ENCODE measurements around the gene OR6B1.

OR6B1 gene

GRCh38 chr7:144018065-144018464 is 17.9 kb downstream of the OR6B1 start:
- Histone ChIP-seq H4K20me1 (ENCODE audit: insufficient read depth, low read length, poor library complexity, severe bottlenecking) (no peaks in the 10 kb centered on the region), H3K4me2 (ENCODE audit: low read depth, low read length, poor library complexity, severe bottlenecking) (no peak overlapping the region), H3K4me1 (ENCODE audit: insufficient read depth, low read length, poor library complexity, severe bottlenecking) (no peaks in the 10 kb centered on the region), H3K27me3 (ENCODE audit: insufficient read depth, low read length, poor library complexity, severe bottlenecking) (no peaks in the 10 kb centered on the region), H3K4me3 (ENCODE audit: low read length, poor library complexity, severe bottlenecking) (no peak overlapping the region), H2AFZ (ENCODE audit: low read length) (no peak overlapping the region), H3K9ac (ENCODE audit: low read depth, low read length, poor library complexity, severe bottlenecking) (no peak overlapping the region), H3K36me3 (ENCODE audit: insufficient read depth, low read length) (no peaks in the 10 kb centered on the region), H3F3A (ENCODE audit: low read depth) (no peaks in the 10 kb centered on the region), H3K79me2 (ENCODE audit: insufficient read depth, low read length) (no peaks in the 10 kb centered on the region), H3K9me3 (ENCODE audit: insufficient read depth, low read depth, low read length) (no peaks in the 10 kb centered on the region), H3K9me2 (replicated peaks; ENCODE audit: low read depth, low read length) (no peaks in the 10 kb centered on the region)
- no peak for TF ChIP-seq CTCF (conservative IDR thresholded peaks at IDR 0.05; ENCODE audit: low read length)
- TF ChIP-seq EZH2phosphoT487 (IDR thresholded peaks at IDR 0.05; ENCODE audit: borderline replicate concordance): no peak

DNA sequence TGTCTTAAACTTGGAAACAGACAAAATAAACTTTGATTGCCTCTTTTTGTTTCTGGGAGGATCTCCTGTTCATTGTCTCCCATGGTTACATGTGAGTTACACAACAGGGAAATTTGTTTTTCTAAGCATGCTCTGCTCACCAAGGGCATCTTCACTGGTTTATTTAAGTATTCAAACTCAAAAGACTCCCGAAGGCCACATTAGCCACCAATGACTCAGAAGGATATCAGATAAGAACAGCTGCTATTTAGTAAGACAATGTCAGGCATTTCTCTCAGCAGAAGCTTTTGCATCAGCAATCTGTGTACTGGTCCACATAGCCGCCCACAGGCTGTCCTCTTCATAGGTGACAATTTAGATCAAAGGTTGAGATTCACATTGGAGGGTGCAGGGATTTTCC is 19.3 kb downstream of the OR6B1 start:
- Histone ChIP-seq H2AFZ (ENCODE audit: low read length) (no peak overlapping the region), H3F3A (ENCODE audit: low read depth) (no peaks in the 10 kb centered on the region), H3K79me2 (ENCODE audit: insufficient read depth, low read length) (no peaks in the 10 kb centered on the region), H3K9me2 (replicated peaks; ENCODE audit: low read depth, low read length) (no peaks in the 10 kb centered on the region), H3K4me1 (ENCODE audit: insufficient read depth, low read length, poor library complexity, severe bottlenecking) (no peaks in the 10 kb centered on the region), H3K9me3 (ENCODE audit: insufficient read depth, low read depth, low read length) (no peaks in the 10 kb centered on the region), H3K4me2 (ENCODE audit: low read depth, low read length, poor library complexity, severe bottlenecking) (no peak overlapping the region), H3K4me3 (ENCODE audit: low read length, poor library complexity, severe bottlenecking) (no peak overlapping the region), H3K27me3 (ENCODE audit: insufficient read depth, low read length, poor library complexity, severe bottlenecking) (no peaks in the 10 kb centered on the region), H4K20me1 (ENCODE audit: insufficient read depth, low read length, poor library complexity, severe bottlenecking) (no peaks in the 10 kb centered on the region), H3K9ac (ENCODE audit: low read depth, low read length, poor library complexity, severe bottlenecking) (no peak overlapping the region), H3K36me3 (ENCODE audit: insufficient read depth, low read length) (no peaks in the 10 kb centered on the region)
- TF ChIP-seq CTCF (conservative IDR thresholded peaks at IDR 0.05; ENCODE audit: low read length) (no peak), EZH2phosphoT487 (IDR thresholded peaks at IDR 0.05; ENCODE audit: borderline replicate concordance) (no peak)

DNA sequence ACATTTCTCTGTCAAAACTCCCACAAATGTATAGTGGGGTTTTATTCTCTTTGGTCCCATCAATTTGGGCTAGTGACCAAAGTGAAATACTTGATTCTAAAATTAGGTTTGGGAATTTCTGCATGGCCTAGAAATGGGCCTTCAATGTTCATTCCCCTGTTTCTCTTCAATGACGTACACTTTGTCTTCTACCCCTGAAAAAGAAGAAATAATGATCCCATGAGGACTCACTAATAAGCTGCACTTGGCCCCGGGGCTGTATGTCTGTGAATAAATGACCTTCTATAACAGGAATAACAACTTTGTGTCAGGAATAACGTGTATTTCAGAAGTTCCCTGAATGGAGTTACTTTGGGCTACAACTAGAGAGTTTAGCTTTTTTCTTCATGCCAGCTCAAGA is 20.2 kb downstream of the OR6B1 start:
- H3K9me3 ChIP-seq (ENCODE audit: insufficient read depth, low read depth, low read length): no peaks in the 10 kb centered on the region
- H3K4me3 ChIP-seq (ENCODE audit: low read length, poor library complexity, severe bottlenecking): no peak overlapping the region
- H3K36me3 ChIP-seq (ENCODE audit: insufficient read depth, low read length): no peaks in the 10 kb centered on the region
- no peaks in the 10 kb centered on the region for H3K79me2 ChIP-seq (ENCODE audit: insufficient read depth, low read length)
- no peaks in the 10 kb centered on the region for H3K27me3 ChIP-seq (ENCODE audit: insufficient read depth, low read length, poor library complexity, severe bottlenecking)
- H3K4me1 ChIP-seq (ENCODE audit: insufficient read depth, low read length, poor library complexity, severe bottlenecking): no peaks in the 10 kb centered on the region
- H3K9ac ChIP-seq (ENCODE audit: low read depth, low read length, poor library complexity, severe bottlenecking): no peak overlapping the region
- H3F3A ChIP-seq (ENCODE audit: low read depth): no peaks in the 10 kb centered on the region
- H3K4me2 ChIP-seq (ENCODE audit: low read depth, low read length, poor library complexity, severe bottlenecking): no peak overlapping the region
- no peak overlapping the region for H2AFZ ChIP-seq (ENCODE audit: low read length)
- H4K20me1 ChIP-seq (ENCODE audit: insufficient read depth, low read length, poor library complexity, severe bottlenecking): no peaks in the 10 kb centered on the region
- TF ChIP-seq CTCF (conservative IDR thresholded peaks at IDR 0.05; ENCODE audit: low read length) (no peak), EZH2phosphoT487 (IDR thresholded peaks at IDR 0.05; ENCODE audit: borderline replicate concordance) (no peak)
- no peaks in the 10 kb centered on the region for H3K9me2 ChIP-seq (replicated peaks; ENCODE audit: low read depth, low read length)
